Hematopoietic multipotent progenitor cell treated with erythropoietin and hydrocortisone succinate and interleukin-3 and kit ligand, for 15 days (in vitro differentiated cells): ENCODE data around the gene ZNF143.
"Not testable (repeated sequence)": the region's sequence is repeated elsewhere in the genome, so short reads cannot be mapped to it uniquely, and the experiment has no call there.

Experiments used
- DNase-seq: peaks from one replicate; pipeline ENCODE4 v3.0.0-alpha.2; 2015; ENCODE audit warnings: low spot score

ZNF143 gene

DNA sequence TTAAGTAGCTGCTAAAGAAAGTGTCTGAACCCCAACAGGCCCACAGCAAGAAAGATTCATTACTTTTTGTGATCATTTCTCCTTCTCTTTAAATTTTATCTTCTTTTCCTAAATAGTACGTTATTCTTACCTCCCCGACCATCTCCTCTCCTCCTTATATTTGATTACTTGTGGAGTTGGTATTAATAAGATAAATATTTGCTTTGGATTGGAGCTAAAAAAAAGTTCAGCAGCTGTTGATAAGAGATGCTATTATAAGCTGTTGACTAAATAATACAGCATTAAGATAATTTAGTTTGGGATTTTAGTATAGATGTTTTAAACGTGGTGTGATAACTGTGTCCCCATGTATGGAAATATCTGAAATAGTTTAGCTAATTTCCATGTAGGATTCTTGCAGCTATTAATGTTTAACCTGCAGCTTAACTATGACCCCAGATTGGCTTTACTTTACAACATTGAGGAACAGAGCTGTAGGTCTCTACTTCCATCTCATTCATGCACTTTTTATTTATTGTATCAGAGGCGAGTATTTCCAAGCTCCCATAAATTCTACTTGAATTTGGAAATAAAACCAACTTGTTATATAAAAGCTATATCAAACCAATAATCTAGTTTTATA, 37.8 kb downstream of the ZNF143 start:
- DNase-seq = no peak

DNA sequence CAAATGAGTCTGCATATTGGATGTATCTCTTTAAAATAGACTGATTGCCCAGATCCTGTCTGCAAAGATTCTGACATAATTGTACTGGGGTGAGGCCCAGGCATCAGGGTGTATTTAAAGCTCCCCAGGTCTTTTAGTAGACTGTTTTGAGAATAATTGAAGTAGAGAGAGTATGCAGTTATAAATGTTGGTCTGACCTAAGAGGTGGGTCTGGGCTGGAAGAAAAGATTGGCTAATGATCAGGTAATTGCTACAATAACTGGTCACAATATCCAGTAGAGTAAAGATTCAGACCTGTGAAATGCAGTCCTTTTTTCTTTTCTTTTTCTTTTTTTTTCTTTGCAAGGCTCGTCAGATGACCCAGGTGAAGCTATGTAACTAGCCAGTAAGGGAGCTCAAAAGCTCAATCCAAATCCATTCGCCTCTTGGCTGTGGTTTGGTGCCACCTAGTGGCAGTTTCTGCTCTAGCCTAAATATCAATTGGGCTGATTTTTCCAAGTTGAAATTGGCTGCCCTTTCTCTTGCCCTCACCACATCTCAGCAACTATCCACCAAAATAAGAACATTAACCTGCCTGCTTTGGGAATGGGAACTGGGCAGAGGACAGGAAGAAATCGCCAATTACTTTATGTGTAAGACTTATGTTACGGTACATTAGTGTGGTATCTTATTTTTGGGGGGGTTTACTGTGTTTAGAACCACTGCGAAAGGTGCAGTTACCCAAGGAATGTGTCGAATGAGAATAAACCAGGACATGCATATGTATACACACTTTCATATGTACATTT, 45.9 kb downstream of the ZNF143 start:
- peak; percentile 85 for DNase-seq

DNA sequence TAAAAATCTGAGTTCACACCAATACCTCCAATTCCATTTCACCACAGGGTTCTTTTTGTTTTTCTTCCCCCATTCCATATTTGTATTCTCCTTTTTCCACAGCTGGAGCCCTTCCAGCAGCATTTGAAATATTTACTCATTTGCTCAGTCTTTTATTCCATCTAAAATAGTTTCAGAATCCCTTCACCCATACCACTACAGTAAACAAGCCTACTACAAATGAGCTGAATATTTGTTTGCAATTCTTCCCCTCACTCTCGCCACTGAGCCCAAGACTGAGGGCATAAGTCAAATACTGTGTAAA, 46.4 kb downstream of the ZNF143 start:
- no peak for DNase-seq

DNA sequence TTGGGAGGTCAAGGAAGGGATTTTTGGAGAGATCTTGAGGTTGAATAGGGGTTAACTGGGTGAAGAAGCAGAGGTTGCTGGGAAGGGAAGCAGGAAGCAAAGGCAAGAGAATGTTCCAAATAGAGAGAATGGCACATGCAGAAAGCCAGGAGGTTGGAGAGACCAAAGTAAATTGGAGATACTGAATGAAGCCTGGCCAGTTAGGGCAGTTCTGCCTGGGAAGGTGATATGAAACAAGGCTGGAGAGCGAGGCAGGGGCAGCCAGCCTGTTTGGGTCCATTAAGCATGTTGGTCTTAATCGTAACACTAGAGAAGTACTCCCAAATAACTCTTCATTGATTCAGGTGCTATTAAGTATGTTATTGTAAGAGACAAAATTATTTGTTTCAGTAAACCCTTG, 48.2 kb downstream of the ZNF143 start:
- DNase-seq = no peak

DNA sequence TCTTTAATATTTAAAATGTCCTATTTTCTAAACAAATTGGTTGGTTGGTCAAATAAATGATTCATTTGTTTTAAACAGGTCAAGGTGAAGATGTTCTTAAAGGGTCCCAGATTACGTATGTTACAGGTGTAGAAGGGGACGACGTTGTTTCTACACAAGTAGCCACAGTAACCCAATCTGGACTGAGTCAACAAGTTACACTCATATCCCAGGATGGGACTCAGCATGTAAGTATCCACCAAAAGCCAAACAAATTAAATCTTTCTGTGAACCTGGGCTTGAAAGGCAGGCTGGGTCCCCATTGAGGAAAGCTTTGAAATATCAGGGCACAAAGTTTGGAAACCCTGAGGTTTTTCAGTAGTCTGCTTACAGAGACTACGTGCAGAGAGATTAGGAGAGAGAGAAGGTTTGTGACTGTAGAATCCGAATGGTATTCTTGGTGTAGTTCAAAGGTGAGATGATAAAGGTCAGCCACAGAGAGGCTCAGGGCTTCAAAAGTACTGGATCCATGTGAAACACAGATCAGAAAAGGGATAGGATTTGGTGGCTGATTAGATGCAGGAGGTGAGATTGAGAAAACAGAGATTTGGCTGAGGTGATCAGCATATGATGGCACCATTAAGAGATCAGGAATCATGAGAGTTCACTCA, 51.7 kb downstream of the ZNF143 start:
- no peak for DNase-seq

DNA sequence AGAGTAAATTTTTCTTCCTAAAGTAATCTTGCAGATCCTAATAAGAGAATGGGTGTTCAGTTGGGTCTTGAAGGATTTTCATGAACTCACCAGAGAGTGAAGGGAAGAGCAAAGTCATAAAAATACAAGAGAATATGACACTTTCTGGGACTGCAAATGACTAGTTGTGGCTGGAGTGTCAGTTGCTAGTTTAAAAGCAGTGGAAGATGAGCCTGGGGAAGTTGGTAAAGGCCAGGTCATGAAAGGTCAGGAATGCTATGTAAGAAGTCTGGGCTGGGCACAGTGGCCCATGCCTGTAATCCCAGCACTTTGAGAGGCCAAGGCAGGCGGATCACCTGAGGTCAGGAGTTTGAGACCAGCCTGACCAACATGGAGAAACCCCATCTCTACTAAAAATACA, 53.8 kb downstream of the ZNF143 start:
- DNase-seq = not testable (repeated sequence)

DNA sequence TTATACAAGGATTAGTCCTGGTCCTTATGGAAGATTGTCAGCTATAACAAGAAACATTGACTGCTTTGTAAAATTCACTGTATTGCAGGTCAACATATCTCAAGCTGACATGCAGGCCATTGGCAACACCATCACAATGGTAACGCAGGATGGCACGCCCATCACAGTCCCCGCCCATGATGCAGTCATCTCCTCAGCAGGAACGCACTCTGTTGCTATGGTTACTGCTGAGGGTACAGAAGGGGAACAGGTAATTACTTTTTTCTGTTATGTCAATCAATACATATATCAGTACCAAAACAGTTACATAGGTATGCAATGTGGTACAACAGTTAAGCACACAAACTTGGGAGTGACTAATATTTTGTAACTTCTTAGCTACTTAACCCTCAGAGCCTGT, 55.3 kb downstream of the ZNF143 start:
- peak; percentile 22 for DNase-seq

DNA sequence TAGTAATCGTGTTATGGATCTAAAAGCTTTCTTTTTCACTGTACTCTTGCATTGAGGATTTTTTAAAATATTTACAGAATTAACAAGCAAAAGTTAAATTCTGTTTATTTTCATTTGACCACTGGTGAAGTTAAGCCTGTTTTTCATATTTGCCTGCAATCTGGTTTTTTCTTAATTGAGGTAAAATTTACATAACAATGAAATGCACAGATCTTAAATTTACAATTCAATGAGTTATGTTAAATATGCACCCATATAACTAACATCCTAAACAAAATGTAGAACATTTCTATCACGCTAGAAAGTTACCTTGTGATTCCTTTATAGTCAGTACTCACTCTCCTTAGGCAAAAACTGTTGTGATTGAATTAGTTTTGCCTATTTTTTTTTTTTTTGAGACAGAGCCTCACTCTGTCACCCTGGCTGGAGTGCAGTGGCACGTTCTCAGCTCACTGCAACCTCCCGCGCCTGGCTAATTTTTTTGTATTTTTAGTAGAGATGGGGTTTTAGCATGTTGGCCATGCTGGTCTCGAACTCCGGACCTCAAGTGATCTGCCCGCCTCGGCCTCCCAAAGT, 58.1 kb downstream of the ZNF143 start:
- no peak for DNase-seq

DNA sequence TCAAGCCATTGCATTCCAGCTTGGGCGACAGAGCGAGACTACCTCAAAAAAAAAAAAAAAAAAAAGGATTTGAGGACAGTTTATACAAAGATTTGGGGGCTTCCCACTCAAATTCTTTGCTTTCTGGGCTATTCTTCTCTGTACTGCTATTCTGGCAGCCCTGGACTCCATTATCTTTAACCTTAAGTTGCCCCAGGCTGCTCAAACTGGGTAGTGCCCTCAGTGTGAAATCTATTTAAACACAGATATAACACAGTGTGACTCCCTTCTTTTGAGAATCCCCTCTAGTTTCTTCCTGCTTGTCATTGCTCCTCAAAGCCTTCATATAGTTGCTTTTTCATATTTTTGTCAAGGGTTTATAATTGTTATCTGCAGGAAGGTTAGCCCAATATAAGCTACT, 63.2 kb downstream of the ZNF143 start:
- DNase-seq = no peak

DNA sequence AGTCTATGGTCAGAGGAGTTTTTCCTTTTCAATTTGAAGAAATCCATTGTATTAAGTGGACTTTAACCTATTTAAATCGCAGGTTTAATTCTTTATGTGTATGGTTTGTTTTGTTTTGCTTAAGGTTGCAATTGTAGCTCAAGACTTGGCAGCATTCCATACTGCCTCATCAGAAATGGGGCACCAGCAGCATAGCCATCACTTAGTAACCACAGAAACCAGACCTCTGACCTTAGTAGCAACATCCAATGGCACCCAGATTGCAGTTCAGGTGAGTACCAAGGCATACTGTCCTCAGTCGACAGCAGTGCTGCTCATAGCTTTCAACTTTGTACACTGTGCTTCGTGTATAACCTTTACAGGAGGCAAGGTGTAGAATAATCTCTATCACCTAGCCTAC, 64.3 kb downstream of the ZNF143 start:
- DNase-seq = no peak

DNA sequence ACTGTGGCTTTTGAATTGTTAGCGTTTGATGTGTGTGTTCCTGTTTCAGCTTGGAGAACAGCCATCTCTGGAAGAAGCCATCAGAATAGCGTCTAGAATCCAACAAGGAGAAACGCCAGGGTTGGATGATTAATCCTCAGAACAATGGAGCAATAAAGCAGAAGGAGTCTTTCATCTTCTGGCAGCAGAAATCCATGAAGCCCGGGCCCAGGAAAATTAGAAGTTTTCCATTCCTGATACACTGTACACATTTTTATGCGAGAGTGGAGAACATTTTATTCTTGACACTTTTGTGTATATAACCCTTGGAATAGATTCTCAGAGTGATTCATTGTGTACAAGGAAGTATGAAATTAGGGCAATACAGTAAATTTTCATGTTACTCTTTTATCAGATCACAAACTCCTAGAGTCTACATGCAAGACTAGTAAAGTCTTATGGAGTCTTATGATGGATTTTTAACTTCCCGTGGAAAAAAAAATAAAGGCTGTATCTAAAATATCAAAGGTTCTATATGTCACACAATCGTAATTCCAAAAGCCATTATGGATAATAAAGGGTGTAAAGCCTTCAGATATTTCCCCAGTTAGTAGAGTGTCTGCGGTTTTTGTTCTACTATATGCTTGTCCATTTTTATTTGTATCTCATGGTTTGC, 66.8 kb downstream of the ZNF143 start:
- DNase-seq = no peak

DNA sequence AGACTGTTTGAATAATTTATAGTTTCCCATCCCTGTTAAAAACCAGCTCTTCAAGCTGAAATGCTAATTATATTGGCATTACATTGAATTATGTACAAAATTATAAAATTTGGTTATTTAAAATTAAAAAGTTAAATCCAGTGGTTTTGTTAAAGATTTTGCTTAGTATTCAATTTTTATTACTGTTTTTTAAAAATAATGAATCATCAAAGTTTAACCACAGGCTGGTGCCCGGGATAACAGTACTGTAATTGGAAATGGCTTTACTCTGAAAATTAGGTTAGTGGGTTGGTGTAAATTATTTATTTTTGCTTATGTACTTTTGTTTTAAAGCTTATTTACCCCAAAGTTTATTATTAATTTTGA, 67.3 kb downstream of the ZNF143 start:
- DNase-seq = no peak

DNA sequence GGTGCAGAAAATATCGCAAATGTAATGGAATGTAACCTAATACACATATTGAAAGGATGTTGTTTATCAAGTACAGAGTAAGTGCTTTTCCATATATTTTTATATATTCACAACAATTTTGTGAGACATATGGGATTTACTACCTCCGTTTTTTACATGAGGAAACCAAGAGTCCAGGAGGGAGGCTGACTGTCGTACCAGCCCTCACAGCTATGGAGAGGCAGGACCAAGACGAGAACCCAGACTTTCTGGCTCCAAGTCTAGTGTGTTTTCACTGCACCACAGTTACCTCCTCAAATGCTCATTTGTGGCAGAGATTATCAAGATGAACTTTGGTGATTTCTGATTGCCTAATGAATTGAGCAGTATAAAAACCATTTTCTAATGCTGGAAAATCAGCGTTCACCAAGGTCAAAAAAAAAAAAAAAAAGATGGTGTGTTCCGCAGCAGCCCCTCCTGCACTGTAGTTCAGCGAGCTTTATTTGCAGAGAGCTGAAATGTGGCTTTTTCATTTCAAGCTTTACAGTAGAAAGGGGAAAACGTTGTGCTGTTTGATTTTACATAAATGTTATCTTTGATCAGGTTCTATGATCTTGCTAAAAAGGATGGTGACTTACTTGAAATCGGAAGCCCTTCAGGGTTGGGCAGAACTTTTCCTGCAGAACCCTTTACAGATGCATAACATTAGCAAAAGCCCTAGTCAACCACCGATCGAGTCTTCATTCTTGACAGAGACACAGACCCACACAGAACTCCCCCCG, 67.9 kb downstream of the ZNF143 start:
- no peak for DNase-seq

DNA sequence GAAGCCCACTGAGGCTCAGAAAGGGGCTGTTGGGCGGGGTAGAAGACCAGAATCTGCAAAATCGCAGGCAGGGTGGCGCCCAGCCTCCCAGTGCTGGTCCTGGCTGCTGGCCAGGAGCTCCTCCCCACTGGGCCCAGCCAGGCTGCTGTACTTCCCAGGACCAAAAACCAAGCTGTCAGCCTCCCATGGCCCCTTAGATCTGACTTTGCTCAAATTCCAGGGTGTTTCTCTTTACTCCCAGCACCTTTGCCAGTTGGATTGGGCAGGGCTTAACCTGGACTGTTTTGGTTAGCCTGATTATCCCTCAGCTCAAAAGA, 68.5 kb downstream of the ZNF143 start:
- DNase-seq = peak; percentile 78

DNA sequence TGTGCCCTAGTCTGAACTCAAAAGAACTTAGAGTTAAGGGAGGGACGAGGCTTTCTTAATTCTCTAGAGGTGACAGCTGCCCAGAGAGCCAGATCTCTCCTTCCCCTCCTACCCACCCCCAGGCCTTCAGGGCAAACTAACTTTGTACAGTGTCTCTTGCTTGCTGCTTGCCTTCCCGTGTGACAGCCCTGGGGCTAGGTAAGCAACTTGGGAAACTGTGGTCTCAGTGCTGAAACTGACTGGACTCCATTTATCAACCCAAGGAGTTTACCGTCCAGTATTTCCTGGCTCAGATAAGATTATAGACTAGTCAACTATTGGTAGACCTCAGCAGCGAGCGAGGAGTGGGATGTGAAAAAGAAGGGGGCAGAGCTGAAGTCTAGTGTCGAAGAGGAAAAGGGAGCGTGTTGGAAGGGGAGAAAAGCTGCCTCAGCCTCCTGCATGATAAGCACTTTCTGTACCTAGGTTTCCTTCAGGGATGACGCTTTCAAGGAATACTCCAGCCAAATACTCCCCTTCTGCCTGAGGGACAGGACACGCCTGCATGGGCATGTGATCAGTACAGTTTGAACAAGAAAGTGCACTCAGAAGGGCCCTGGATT, 69.3 kb downstream of the ZNF143 start:
- DNase-seq = no peak

DNA sequence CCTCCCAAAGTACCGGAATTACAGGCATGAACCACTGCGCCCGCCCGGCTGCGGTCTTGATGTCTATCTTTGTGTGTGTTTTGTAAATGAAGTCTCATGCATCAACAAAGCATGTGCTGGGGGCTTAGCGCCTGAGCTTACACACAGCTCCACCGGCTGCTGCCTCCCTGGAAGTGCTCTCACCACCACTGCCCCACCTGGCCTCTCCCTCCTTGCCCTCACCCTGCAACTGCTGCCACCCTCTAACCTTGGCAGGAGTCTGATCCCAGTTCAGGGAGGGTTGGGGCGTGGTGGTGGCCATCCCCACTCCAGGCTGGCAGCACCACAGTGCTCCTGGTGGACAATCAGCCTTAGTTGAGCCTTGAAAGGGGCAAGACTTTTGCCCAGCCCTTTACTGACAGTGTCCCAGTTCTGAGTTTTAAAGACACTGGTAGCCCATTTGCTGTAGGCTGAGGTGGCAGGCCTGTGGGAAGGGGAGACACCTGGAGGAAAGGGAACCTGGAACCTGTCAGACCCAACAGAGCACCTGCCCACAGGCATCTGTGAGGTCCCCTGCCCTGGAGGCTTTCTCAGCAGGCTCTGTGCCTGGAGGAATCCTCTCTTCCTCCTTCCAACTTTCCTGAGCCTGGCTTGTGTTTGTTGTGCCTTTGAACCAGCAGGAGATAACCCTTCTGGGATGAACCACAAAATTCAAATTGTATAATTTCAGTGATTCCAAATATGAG, 70.3 kb downstream of the ZNF143 start:
- no peak for DNase-seq

DNA sequence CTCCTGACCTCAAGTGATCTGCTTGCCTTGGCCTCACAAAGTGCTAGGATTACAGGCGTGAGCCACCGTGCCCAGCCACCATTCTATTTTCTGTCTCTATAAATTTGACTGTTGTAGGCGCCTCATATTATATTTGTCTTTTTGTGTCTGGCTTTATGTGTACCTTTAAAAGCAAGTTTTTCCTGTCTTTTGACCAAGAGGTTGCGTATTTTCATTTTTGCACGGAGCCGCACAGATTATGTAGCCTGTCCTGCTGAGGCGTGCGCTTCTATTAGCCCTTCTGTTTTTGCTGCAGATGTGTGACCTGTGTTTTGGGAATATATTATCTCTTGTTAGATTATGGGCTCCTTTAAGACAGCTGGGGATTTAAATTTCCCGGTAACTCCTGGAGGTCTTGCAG, 72.2 kb downstream of the ZNF143 start:
- DNase-seq = no peak

DNA sequence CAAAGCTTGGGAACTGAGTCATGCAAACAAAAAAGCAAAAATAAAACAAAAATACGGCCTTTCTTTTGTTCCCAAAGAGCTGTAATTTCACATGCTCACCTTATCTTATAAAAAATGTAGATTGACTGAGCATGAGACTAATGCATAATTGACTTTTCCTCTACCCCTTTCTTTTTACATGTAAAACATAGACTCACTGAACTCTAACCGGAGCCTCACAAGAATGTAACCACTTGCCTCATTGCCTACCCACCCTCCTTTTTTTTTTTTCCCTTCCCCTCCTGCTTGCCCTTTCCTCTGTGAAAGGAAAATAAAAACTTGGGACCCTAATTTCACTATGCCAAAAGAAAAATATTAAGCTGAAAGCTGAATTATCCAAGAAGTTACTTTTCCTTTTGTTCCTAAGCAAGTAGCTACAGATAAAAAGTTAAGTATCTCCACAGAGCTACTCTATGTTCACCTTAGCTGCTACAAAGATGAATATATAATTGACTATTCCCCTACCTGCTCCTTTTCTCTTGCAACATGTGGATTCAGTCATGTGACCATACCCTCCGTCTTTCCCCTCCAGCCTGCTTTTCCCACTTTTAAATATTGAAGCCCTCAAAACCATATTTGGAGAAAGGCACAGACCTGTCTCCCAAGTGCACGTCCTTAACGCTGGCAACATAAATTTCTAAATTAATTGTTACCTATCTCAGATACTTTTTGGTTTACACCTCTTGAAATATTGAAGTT, 73.1 kb downstream of the ZNF143 start:
- DNase-seq = no peak

DNA sequence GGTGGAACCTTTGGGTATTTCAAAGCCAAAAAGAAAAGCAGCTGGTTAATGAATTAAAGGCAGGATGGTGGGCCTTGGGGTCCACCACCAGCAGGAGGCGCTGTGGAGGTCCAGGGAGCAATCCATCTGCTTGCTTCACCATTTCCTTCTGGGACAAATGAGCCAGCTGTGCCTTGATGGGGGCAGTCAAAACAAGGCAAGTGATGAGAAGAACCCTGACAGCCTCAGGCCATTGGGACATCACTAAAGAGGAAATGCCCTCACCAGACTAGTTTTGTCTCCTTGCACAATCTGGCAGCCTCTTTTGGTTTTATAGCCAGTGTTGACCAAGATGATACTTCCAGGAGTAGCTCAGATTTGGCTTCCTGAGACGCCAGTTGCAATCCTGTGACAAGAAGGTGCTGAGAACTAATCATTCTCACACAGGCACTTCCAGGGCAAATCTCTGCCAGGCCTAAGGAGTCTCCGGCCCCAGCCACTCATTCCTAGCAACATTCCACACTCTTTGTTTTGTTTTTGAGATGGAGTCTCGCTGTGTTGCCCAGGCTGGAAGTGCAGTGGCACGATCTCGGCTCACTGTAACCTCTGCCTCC, 74.5 kb downstream of the ZNF143 start:
- DNase-seq = peak; percentile 81

DNA sequence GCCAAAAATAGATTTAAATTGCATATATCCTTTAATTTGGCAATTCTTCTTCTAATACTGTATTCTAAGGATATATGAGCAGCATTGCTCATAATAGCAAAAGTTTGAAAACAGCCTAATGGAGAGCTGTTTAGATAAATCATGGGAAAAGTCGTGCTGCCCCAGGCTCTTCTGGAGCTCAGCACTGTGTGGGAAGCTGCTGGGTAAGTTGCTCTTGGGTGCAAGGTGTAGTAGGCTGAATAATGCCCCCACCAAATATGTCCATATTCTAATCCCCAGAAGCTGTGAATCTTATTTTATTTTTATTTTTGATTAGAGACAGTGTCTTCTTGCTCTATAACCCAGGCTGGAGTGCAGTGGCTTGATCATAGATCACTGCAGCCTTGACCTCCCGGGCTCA, 77.7 kb downstream of the ZNF143 start:
- DNase-seq = no peak
